HepG2 (cell line): ENCODE measurements around the gene PRELID1.

Experiments
- BCL3 ChIP-seq: sonication (generic); formaldehyde crosslinking; IDR thresholded peaks from 2 replicates; pipeline ENCODE4 v1.5.1; 2020; ENCODE audit warnings: mild to moderate bottlenecking, missing genetic modification reagents, moderate library complexity
- ETS1 ChIP-seq: sonication (generic); formaldehyde crosslinking; IDR thresholded peaks from 2 replicates; pipeline ENCODE4 v1.4.0; 2020; ENCODE audit warnings: missing genetic modification reagents
- TCF7 ChIP-seq: sonication (generic); IDR thresholded peaks from 2 replicates; pipeline ENCODE4 v1.6.1; 2016; ENCODE audit warnings: antibody characterized with exemption, low read depth
- THRA ChIP-seq: sonication (generic); formaldehyde crosslinking; IDR thresholded peaks from 2 replicates; pipeline ENCODE4 v1.4.0; 2020; ENCODE audit warnings: missing genetic modification reagents, borderline replicate concordance
- XRCC5 ChIP-seq: fragments of 200-400 bp; formaldehyde crosslinking; optimal IDR thresholded peaks from 2 replicates; pipeline ENCODE3; 2017; ENCODE audit warnings: mild to moderate bottlenecking, low read length
- ZFP36 ChIP-seq: fragments of 150-350 bp; IDR thresholded peaks from 2 replicates; pipeline ENCODE4 v1.6.1; 2018; ENCODE audit warnings: borderline replicate concordance, low read length, low read depth; ENCODE audit not compliant: partially characterized antibody

- TF ChIP-seq THRA (CRISPR knock-in tag) (no peak), ETS1 (no peak), BCL3 (CRISPR knock-in tag) (no peak), XRCC5 (no peak), TCF7 (no peak), ZFP36 (no peak)
Measured at GRCh38 chr5:177307544-177308363, 4.2 kb downstream of the PRELID1 start.
